ENCODE measurements around the gene PRDX2. TPM values are rescaled to one million over a fixed set of nuclear protein-coding genes. Genes with fewer than 3 reads are reported as not detected.

The PRDX2 gene
- total and polyA plus RNA-seq, 12 donors, result 235 to 827 (median 744) TPM

GRCh38 chr19:12797141-12797587, 4.4 kb downstream of the PRDX2 start:
- DNase-seq, result no peak
- H3K27me3 ChIP-seq, result peaks cover 0 to 6% (median 0%) of the 10 kb centered on the region in 7 donors
- H3K27ac ChIP-seq, result peak overlapping the region in 2 of 10 donors; percentile 99 to 100
- no peak overlapping the region for H3K4me3 ChIP-seq
- 94% methylated on average over 6 of the region's 6 CpGs for WGBS, 2 donors
- TF ChIP-seq CTCF (IDR thresholded peaks at IDR 0.05), result no peak
- intact Hi-C loops (cut with DNase I), result loop anchor here in 8 of 10 donors (1.0 to 10.0 kb wide), 6 partner anchors 20 to 358 kb away; partner anchors contain the start of genes HOOK2 (in 1 of the 8), IER2 (in 1 of the 8) and STX10 (in 1 of the 8)
- H3K4me1 ChIP-seq, result peaks cover 0 to 53% (median 38%) of the 10 kb centered on the region in 9 donors
- peaks cover 0 to 44% (median 15%) of the 10 kb centered on the region in 9 donors for H3K36me3 ChIP-seq
- no peak for ATAC-seq
- no peaks in the 10 kb centered on the region for H3K9me3 ChIP-seq

- peak; percentile 88 to 95 (median 93) for TF ChIP-seq CTCF (IDR thresholded peaks at IDR 0.05)
- Histone ChIP-seq H3K9me3 (no peaks in the 10 kb centered on the region), H3K27me3 (no peaks in the 10 kb centered on the region), H3K4me1 (peaks cover 0 to 46% (median 35%) of the 10 kb centered on the region in 9 donors), H3K36me3 (peaks cover 0 to 49% (median 15%) of the 10 kb centered on the region in 9 donors), H3K27ac (peak overlapping the region in 9 of 10 donors; percentile 13 to 100 (median 36)), H3K4me3 (peak overlapping the region in 2 of 10 donors; percentile 1 to 17)
- WGBS, 2 donors, result 9 to 11% methylated on average over 18 of the region's 18 CpGs
- DNase-seq (peak; percentile 66 to 78), ATAC-seq (peak in 5 of 8 donors; percentile 3 to 35 (median 29))
- intact Hi-C loops (cut with DNase I), result loop anchor here in 8 of 10 donors (1.0 to 10.0 kb wide), 7 partner anchors 19 to 358 kb away; partner anchors contain the start of genes HOOK2 (in 1 of the 8), IER2 (in 1 of the 8) and STX10 (in 1 of the 8)
These were observed 5.2 kb downstream of the PRDX2 start for GRCh38 chr19:12796146-12797071.

- TF ChIP-seq CTCF (IDR thresholded peaks at IDR 0.05), result no peak
- intact Hi-C loops (cut with DNase I), result loop anchor here in 8 of 10 donors (2.0 to 10.0 kb wide), 7 partner anchors 16 to 360 kb away; partner anchors contain the start of genes IER2 (in 2 of the 8), STX10 (in 2 of the 8) and TNPO2 (in 1 of the 8)
- no peak for DNase-seq
- no peak for ATAC-seq
- WGBS, 2 donors, result 91 to 92% methylated on average over 9 of the region's 9 CpGs
- Histone ChIP-seq H3K36me3 (peaks cover 0 to 43% (median 13%) of the 10 kb centered on the region in 9 donors), H3K4me1 (peaks cover 7 to 41% (median 31%) of the 10 kb centered on the region in 9 donors), H3K4me3 (peak overlapping the region in 1 of 10 donors; percentile 100), H3K9me3 (no peaks in the 10 kb centered on the region), H3K27ac (peak overlapping the region in 8 of 10 donors; percentile 32 to 100 (median 99)), H3K27me3 (no peaks in the 10 kb centered on the region)
These were observed 6.6 kb downstream of the PRDX2 start for GRCh38 chr19:12794971-12795381.
